ENCODE data around the gene TMEM131L. TPM values are rescaled to one million over a fixed set of nuclear protein-coding genes. Genes with fewer than 3 reads are reported as not detected.

Gene TMEM131L
- total RNA-seq, 1 experiment from 2014 or later, result 19.7 TPM

- Histone ChIP-seq H3K27me3 (ENCODE audit: insufficient read depth, low read length) (no peaks in the 10 kb centered on the region), H3K9me3 (ENCODE audit: control insufficient read depth in 1 of 2, insufficient read depth in 1 of 2, low read depth in 1 of 2, low read length in 2 of 2) (no peaks in the 10 kb centered on the region), H3K4me1 (ENCODE audit: control insufficient read depth in 1 of 2, insufficient read depth in 2 of 2, low read length in 2 of 2) (peaks cover 79 to 83% of the 10 kb centered on the region in 2 experiments), H4K20me1 (ENCODE audit: insufficient read depth) (no peaks in the 10 kb centered on the region), H3K36me3 (ENCODE audit: control insufficient read depth in 1 of 2, insufficient read depth in 2 of 2, low read length in 2 of 2) (no peaks in the 10 kb centered on the region), H3K4me2 (ENCODE audit: low read length) (peak overlapping the region; percentile 63), H3K4me3 (replicated peaks in 1 of 2; ENCODE audit: low read depth in 1 of 2, low read length in 2 of 2) (peak overlapping the region in 1 of 2 experiments; percentile 33; a peak in 1 of 4 replicates), H3K9me2 (ENCODE audit: insufficient read depth) (no peaks in the 10 kb centered on the region), H3K79me2 (ENCODE audit: insufficient read depth, low read length) (peaks cover 13% of the 10 kb centered on the region), H2AFZ (ENCODE audit: low read depth, low read length, poor library complexity, severe bottlenecking) (no peak overlapping the region), H3K9ac (ENCODE audit: low read length) (peak overlapping the region; percentile 37), H3K27ac (ENCODE audit: low read depth, low read length) (peak overlapping the region; percentile 79)
- ATAC-seq (no peak), DNase-seq (ENCODE audit: low read depth, low spot score) (no peak)
- intact Hi-C loops (cut with micrococcal nuclease), result no loop called here
- ChIA-PET CTCF (interaction anchor here (1.1 kb wide), 1 partner anchor 16 kb away, joined by 3 read pairs; no protein-coding TSS in a partner anchor), RAD21 (ENCODE audit: low non-redundant PET in 1 of 2, low total read pairs in 2 of 2, uncharacterized antibody in 2 of 2, unreplicated experiment in 2 of 2) (no interaction called here), POLR2A (no interaction called here)
- no TSS peak for BruUV-seq (replicated peaks)
- TF ChIP-seq ZNF274 (IDR thresholded peaks at IDR 0.05; ENCODE audit: low read depth, low read length), result no peak
- TF ChIP-seq ELF1 (IDR thresholded peaks at IDR 0.05; ENCODE audit: borderline replicate concordance, low read depth), result no peak
- TF ChIP-seq CEBPB (IDR thresholded peaks at IDR 0.05; ENCODE audit: low read depth), result no peak
- TF ChIP-seq CBX3 (IDR thresholded peaks at IDR 0.05; ENCODE audit: low read depth), result no peak
- no peak for TF ChIP-seq SRF (IDR thresholded peaks at IDR 0.05; ENCODE audit: low read depth)
- no peak for TF ChIP-seq FOSL1 (IDR thresholded peaks at IDR 0.05; ENCODE audit: low read depth)
- TF ChIP-seq ATF3 (IDR thresholded peaks at IDR 0.05), result no peak
- TF ChIP-seq POLR2AphosphoS5 (IDR thresholded peaks at IDR 0.05; ENCODE audit: low read depth, low read length), result no peak
- TF ChIP-seq, protein P1, sequence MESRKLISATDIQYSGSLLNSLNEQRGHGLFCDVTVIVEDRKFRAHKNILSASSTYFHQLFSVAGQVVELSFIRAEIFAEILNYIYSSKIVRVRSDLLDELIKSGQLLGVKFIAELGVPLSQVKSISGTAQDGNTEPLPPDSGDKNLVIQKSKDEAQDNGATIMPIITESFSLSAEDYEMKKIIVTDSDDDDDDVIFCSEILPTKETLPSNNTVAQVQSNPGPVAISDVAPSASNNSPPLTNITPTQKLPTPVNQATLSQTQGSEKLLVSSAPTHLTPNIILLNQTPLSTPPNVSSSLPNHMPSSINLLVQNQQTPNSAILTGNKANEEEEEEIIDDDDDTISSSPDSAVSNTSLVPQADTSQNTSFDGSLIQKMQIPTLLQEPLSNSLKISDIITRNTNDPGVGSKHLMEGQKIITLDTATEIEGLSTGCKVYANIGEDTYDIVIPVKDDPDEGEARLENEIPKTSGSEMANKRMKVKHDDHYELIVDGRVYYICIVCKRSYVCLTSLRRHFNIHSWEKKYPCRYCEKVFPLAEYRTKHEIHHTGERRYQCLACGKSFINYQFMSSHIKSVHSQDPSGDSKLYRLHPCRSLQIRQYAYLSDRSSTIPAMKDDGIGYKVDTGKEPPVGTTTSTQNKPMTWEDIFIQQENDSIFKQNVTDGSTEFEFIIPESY (IDR thresholded peaks at IDR 0.05; ENCODE audit: extremely low read depth, insufficient replicate concordance, low read length), result no peak
- TF ChIP-seq RAD21 (IDR thresholded peaks at IDR 0.05; ENCODE audit: low read depth), result no peak
Measured at GRCh38 chr4:153512952-153513500, 46.9 kb downstream of the TMEM131L start.
